LNCaP clone FGC (cell line): ENCODE data around the gene HP1BP3.
"Not testable (repeated sequence)": the region's sequence is repeated elsewhere in the genome, so short reads cannot be mapped to it uniquely, and the experiment has no call there.

Experiments
- DNase-seq: peaks from one replicate; pipeline ENCODE4 v3.0.0-alpha.2; 2011; ENCODE audit warnings: low read depth
- H3K4me3 ChIP-seq: 2 replicates; pipeline ENCODE4 v1.5.1; 2011; ENCODE audit warnings: mild to moderate bottlenecking, low read depth, low read length, control low read depth
- TF ChIP-seq, protein P1 (sequence below): IDR thresholded peaks from 2 replicates; pipeline ENCODE4 v1.5.1; 2012; ENCODE audit warnings: mild to moderate bottlenecking; ENCODE audit not compliant: control insufficient read depth, insufficient read depth; ENCODE audit errors: extremely low read depth

Gene HP1BP3

DNA sequence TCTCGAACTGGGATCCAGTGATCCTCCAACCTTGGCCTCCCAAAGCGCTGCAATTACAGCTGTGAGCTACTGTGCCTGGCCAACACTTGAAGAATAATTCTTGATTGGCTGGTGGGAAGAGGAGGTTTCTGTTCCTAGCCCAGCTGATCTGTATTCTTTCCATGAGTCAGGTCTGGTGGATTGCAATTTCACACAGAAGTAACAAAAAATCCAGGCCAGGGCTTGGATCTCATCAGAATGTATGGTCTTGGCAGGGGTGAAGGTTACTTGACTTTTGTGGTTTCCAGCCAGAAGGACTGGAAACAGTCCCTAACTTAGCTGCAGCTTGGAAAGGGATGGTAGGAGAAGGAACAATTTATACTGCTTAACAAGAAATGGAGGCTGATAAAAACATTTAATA lies 5.1 kb upstream of the HP1BP3 start:
- TF ChIP-seq, protein P1, sequence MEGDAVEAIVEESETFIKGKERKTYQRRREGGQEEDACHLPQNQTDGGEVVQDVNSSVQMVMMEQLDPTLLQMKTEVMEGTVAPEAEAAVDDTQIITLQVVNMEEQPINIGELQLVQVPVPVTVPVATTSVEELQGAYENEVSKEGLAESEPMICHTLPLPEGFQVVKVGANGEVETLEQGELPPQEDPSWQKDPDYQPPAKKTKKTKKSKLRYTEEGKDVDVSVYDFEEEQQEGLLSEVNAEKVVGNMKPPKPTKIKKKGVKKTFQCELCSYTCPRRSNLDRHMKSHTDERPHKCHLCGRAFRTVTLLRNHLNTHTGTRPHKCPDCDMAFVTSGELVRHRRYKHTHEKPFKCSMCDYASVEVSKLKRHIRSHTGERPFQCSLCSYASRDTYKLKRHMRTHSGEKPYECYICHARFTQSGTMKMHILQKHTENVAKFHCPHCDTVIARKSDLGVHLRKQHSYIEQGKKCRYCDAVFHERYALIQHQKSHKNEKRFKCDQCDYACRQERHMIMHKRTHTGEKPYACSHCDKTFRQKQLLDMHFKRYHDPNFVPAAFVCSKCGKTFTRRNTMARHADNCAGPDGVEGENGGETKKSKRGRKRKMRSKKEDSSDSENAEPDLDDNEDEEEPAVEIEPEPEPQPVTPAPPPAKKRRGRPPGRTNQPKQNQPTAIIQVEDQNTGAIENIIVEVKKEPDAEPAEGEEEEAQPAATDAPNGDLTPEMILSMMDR, result no peak
- no peak for DNase-seq
- H3K4me3 ChIP-seq, result no peak overlapping the region

DNA sequence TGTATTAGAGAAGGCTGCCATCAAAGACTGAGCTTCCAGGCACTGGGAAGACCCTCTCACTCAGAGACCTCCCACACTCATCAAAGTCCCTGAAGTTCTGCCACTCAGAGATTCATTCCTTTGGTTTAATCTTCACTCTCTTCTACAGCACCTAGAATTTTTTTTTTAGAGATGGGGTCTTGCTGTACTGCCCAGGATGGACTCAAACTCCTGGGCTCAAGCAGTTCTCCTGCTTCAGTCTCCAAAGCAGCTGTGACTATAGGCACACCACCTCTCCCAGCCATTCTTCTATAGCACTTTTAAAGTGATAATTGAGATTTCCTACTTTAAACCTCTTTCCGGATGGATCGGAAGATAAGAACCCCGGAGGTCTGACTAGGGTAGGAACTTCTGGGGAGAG lies 3.7 kb upstream of the HP1BP3 start:
- TF ChIP-seq, protein P1, result no peak

DNA sequence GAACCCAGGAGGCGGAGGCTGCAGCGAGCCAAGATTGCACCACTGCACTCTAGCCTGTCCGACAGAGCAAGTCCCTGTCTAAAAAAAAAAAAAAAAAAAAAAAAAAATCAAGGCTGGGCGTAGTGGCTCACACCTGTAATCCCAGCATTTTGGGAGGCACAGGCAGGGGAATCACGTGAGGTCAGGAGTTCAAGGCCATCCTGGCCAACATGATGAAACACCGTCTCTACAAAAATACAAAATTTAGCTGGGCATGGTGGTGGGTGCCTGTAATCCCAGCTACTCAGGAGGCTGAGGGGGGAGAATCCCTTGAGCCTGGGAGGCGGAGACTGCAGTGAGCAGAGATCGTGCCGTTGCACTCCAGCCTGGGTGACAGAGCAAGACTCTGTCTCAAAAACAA lies 2.5 kb upstream of the HP1BP3 start:
- not testable (repeated sequence) for H3K4me3 ChIP-seq, DNase-seq

More for the DNA sequence above, 3.7 kb upstream of the HP1BP3 start:
- no peak for DNase-seq
- H3K4me3 ChIP-seq, result no peak overlapping the region

GRCh38 chr1:20787840-20788795 lies 1.0 kb upstream of the HP1BP3 start:
- DNase-seq, result no peak

DNA sequence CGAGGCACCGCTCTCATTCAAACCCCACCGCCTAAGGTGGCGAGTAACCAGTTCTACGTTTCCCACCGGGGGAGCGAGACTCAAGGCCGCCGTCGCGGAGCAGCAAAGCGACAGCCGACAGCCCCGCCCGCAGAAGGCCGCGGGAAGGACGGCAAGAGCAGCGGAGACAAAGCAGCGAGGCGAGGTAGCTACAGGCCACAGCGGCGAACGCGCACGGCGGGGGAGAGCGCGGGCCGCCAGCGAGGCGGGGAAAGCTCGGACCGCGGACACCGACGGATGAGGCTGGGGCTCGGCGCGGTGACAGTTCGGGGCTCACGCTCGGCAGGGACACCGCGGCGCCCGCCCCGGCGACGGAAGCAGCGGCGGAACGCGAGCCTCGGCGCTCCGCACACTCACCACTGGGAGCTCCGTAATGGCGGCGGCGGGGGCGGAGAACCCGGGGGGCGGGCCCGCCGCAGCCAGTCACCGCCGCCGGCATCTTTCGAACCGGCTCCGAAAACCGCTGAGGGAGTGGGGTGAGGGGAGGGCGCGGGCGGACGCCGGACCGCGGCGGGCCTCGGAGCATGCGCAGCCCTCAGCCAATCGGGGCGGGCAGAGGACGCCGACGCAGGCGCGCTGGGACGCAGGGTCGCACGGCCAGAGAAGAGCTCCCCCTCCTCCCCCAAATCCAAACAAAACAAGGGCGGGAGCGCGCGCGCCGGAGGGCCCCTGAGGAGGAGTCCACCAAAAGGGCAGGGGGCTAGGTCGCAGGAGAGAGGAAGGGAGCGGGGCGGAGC lies 666 bp downstream of the HP1BP3 start:
- H3K4me3 ChIP-seq, result peak overlapping the region; percentile 80
- peak; percentile 37 for DNase-seq
- TF ChIP-seq, protein P1, result no peak

More at GRCh38 chr1:20787840-20788795, 1.0 kb upstream of the HP1BP3 start:
- peak overlapping the region; percentile 80 for H3K4me3 ChIP-seq
- TF ChIP-seq, protein P1, result no peak

DNA sequence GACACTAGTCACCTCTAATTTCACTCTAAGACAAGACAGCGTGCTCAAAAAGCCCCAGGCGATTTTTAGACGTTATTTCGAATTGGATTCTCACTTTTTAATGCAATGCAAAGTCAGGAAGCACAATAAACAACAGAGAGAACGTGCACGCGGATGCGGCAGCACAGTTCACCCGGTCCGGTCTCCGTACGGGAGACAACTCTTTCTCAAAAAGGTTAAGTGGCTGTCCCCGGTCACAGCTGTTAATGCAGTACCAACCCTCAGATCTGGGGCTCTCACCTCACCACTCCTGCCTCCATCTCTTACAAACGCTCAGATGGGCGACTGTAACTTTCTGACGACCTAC lies 1.2 kb downstream of the HP1BP3 start:
- TF ChIP-seq, protein P1, result no peak
- peak overlapping the region; percentile 80 for H3K4me3 ChIP-seq
- DNase-seq, result no peak

GRCh38 chr1:20775700-20776099 lies 11.4 kb downstream of the HP1BP3 start:
- no peak for DNase-seq
- TF ChIP-seq, protein P1, result no peak
- H3K4me3 ChIP-seq, result no peak overlapping the region
